DMS79 (cell line): ENCODE results near the gene THRB.

Experiments
- DNase-seq: peaks from one replicate; lab custom pipeline; 2025; lab: John Stamatoyannopoulos, UW

Gene THRB

DNA sequence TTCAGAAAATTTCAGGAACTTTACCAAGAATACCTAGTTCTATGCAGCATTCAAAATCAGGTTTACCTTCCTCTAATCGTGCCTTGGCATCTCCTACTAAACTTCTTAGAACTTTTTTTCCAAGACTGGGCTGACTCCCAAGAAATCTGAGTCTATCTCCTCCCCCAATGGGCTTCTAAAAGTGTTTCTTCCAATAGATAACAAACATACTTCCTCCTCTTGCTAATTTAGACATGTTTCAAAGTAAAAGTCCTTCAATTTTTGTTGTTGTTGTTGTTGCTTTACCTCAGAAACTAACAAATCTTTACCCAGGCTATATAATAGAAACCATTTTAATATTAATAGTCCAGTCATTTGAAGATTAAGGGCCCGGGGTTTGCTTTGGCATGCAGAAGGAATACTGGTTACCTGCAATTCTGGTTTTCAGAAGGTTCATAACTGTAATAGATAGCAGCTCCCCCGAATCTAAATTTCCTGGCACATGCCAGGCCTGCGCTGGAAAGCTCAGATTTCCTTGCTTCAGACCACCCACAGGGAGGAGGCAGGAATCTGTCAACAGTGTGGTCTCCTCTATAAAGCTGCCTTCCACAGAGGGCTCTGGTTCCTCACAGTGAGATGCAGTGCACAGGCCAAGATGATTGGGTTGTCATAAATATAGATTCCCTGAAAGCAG, 188.7 kb downstream of the THRB start:
- DNase-seq, result no peak

GRCh38 chr3:24303057-24303754, 191.4 kb downstream of the THRB start:
- no peak for DNase-seq

DNA sequence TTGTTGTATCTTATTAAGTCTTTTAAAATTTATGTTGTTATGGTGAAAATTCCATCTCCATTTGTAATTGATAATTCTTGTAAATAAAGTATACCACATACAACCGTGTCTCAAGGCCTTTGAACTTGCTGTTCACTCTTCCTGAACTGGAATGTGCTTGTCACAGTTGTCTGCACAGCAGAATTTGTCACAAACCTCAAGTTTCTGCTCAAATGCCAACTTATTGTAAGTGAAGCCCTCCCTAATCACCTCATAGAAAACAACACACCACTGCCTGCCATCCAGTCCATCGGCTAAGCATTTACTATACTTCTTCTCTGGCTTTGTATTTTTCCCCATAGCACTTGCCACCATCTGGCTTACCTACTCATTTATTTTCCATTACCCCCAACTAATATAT, 192.3 kb downstream of the THRB start:
- DNase-seq, result no peak

- no peak for DNase-seq
Measured at GRCh38 chr3:24300949-24301348, 193.7 kb downstream of the THRB start.

- DNase-seq, result no peak
Measured at GRCh38 chr3:24299806-24300626, 194.6 kb downstream of the THRB start.

DNA sequence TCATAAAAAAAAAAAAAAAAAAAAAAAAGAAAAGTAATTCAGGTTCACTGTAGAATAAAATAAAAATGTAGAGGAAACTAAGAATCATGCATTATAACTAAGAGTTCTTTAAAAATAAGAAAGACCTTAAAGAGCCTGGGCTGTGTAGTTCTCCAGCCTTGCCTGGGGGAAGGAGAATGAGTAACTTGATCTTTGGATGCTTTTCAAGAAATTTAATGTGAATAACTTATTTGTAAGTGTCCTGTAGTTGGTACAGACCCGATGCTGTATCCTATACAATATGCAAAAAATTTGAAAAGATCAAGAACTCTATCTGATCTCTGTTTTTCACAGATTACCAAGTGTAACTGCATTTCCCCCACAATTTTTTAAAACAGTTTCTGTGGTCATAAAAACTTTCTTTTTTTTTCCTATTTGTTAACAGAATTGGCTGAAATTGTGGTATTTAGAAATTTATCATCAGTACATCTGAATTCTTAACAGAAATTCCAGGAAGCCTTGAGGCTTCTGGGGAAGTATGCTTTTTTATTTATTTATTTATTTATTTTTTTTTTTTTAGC, 195.3 kb downstream of the THRB start:
- DNase-seq, result no peak

DNA sequence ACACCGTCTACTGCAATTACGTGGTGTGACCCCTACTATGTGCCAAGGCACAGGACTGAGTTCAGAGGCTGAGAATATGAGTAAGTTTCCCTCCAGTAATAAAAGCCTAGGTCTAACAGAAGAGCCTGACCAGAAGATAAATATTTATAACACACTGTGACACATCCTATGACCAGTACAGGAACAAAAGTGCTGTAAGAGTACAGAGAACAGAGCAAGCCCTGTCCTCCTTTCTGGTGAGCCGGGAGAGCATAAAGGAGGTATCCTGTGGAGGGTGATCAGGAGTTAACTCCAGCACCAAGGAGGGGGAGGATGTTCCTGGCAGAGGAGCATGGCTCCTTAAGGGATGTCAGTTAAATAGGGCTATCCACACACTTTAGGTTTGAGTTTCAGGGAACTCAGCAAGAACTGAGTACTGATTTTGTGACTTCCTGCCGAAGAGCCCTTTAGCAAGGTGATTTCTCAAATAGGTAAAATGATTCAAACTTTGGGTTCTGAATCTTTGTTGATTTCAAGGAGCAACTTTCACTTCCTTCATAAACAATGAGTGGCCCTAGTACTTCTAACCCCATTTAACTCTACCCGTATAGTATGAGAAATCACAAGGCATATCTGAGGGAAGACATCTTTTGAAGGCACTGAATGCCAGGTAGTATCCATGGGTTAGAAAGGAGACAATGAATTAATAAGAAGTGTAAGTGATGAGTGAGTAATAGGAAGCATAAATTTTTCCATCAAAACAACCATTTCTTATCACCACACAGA, 198.0 kb downstream of the THRB start:
- DNase-seq, result no peak

DNA sequence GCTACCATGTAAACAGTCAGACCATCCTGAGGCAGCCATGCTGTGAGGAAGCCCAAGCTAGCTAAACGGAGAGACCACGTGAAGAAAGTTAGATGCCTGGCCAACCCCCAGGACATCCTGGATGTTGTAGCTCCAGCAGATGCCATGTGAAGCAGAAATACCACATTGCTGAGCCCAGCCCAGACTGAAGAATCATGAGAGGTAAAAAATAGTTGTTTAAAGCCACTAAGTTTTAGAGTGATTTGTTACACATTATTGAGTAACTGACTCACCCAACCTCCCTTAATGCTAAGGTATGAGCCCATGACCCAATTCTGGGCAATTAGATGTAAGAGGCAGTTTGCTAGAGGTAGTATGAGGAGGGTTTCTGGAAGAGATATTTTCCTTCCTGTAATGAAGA, 200.5 kb downstream of the THRB start:
- no peak for DNase-seq

- DNase-seq, result no peak
Measured at GRCh38 chr3:24291646-24292045, 203.0 kb downstream of the THRB start.

DNA sequence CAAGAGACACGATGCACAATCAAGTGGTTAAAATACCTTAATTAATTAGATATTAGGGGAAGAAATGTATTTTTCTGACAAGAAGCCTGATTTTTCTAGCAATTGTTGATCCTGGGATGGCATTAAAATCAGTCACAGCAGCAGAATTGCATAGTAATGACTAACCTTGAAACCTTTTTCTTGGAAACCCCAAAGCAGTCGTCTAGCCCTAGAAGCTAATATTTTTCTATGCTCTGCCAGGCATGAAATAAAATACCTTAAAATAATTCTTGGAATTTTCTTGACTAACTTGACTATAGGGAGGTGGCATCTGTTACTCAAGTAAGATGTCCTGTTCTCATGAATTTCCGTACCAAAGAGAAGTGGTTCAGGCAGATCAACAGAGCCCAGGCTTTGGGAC, 204.1 kb downstream of the THRB start:
- no peak for DNase-seq

GRCh38 chr3:24288496-24289236, 206.0 kb downstream of the THRB start:
- DNase-seq, result no peak

GRCh38 chr3:24287755-24288450, 206.7 kb downstream of the THRB start:
- DNase-seq, result no peak

DNA sequence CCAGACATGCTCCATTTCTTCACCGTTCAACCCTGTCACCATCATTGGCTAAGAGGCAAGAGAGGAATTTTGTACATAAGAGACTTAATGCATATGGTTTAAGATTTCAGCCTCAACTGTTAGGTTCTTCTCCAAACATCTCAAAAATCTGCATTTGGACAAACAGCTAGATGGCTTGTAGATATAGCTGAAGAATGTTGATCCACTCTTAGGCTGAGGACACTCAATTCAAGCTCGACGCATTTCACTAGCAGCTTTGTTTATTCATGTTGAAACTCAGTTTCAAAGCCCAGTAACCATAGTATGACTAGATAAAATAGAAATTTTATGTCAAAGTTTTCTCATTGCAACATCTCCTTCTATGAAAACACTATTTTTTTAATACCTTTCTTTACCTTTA, 208.2 kb downstream of the THRB start:
- no peak for DNase-seq

DNA sequence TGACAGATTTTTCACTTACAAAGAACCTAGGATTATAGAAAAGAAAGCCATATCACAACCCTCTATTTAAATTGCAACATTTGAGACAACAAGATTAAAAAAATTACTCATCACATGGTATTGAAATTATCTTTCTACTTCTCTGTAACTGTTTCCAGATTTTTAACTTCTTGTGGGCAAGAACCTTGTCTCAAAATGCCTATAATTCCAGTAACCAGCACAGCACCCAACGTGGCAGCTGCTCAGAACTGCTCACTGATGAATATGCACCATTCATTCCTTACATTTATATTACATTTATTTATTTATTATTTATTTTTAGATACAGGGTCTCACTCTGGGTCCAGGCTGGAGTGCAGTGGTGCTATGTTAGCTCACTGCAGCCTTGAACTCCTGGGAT, 216.1 kb downstream of the THRB start:
- DNase-seq, result no peak

- no peak for DNase-seq
Measured at GRCh38 chr3:24273491-24273890, 221.2 kb downstream of the THRB start.

- DNase-seq, result no peak
Measured at GRCh38 chr3:24272875-24273274, 221.8 kb downstream of the THRB start.

DNA sequence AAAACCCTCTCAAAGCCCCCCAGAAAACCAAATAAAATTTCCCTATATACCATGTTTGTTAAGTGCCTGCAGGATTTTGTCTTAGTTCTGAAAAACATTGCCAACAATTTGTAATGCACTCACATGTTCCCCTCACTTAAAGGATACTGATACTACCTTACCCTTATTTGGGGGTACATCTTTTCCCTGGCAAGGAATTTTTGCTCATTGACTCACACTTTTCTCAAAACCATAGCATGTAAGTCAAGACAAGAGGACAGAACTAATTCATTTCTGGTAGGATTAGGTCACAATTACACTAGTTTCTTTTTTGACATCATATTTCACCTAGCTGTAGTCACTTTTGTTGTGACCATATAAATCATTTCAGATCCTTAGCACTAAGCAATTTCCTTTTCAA, 222.2 kb downstream of the THRB start:
- no peak for DNase-seq

- no peak for DNase-seq
Measured at GRCh38 chr3:24271228-24271627, 223.4 kb downstream of the THRB start.

DNA sequence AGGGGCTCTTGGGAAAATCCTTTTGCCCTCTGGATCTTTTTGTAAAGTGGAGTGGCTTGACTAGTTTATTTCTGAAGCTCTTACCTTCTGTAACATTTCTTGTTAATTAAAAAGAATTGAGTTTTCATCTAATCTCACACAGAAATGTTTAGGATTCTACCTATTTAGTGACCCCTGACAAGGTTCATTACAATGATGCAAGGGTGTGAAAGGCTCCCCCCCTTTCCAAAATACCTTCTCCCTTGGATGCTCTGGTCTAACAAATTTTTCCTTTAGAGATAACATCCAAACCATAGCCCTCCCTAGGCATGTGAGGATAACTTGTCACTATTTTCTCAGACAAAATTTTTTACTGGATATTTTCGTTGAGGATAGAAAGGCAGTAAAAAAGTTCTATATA, 223.9 kb downstream of the THRB start:
- no peak for DNase-seq

DNA sequence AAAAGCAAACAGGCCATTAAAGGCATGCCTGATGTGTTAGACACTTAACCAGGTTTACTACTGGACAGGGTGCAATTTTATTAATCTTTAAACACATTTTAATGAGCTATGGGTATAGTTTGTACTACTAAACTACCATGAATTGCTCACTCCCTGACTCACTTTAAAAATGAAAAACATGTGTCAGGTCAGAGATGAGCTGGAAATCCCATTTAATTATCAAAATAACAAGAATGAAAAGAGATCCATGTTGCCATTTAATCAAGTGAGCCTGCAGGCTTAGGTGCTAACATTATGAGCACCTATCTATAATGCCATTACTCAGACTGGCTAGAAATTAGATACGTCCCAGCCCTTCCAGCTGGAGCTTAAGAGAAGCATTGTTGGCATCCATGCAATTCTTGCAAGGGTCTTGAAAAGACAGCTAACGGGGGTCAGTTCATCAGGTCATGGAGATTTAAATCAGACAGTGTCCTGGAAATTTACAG, 224.4 kb downstream of the THRB start:
- DNase-seq, result no peak
